HepG2 (cell line): Measurements from ENCODE around the gene LGALS8. TPM values are rescaled to one million over a fixed set of nuclear protein-coding genes. Genes with fewer than 3 reads are reported as not detected.

Source experiments
- BRF2 ChIP-seq: sonication (generic); formaldehyde crosslinking; IDR thresholded peaks from 2 replicates; pipeline ENCODE4 v1.8.1; 2022; ENCODE audit warnings: mild to moderate bottlenecking, missing genetic modification reagents
- HHEX ChIP-seq: IDR thresholded peaks from 2 replicates; pipeline ENCODE4 v1.6.1; 2016; ENCODE audit warnings: control low read depth
- MEIS2 ChIP-seq: sonication (generic); formaldehyde crosslinking; IDR thresholded peaks from 2 replicates; pipeline ENCODE4 v1.9.0; 2021; ENCODE audit warnings: mild to moderate bottlenecking, missing genetic modification reagents
- PHF8 ChIP-seq: sonication (generic); formaldehyde crosslinking; IDR thresholded peaks from 2 replicates; pipeline ENCODE4 v1.5.0; 2020; ENCODE audit warnings: missing genetic modification reagents
- POLR2AphosphoS5 ChIP-seq: IDR thresholded peaks from 2 replicates; pipeline ENCODE4 v1.6.1; 2012; ENCODE audit warnings: low read depth, low read length
- PPARG ChIP-seq: conservative IDR thresholded peaks from 2 replicates; pipeline ENCODE4 v1.6.1; 2016; ENCODE audit warnings: missing biosample characterization, missing genetic modification reagents
- TBX2 ChIP-seq: sonication (generic); formaldehyde crosslinking; IDR thresholded peaks from 2 replicates; pipeline ENCODE4 v1.5.0; 2020; ENCODE audit warnings: missing genetic modification reagents, mild to moderate bottlenecking, borderline replicate concordance
- TFE3 ChIP-seq: IDR thresholded peaks from 2 replicates; pipeline ENCODE4 v1.6.1; 2016
- ZMYM4 ChIP-seq: sonication (generic); formaldehyde crosslinking; IDR thresholded peaks from 2 replicates; pipeline ENCODE4 v1.8.1; 2023; ENCODE audit warnings: mild to moderate bottlenecking, missing genetic modification reagents
- ZNF138 ChIP-seq: sonication (generic); formaldehyde crosslinking; IDR thresholded peaks from 2 replicates; pipeline ENCODE4 v1.5.0; 2020; ENCODE audit warnings: mild to moderate bottlenecking, low read depth, missing genetic modification reagents
- ZNF260 ChIP-seq: sonication (generic); formaldehyde crosslinking; IDR thresholded peaks from 2 replicates; pipeline ENCODE4 v1.4.0; 2020; ENCODE audit warnings: missing genetic modification reagents, low read depth, mild to moderate bottlenecking, borderline replicate concordance
- ZNF362 ChIP-seq: sonication (generic); formaldehyde crosslinking; IDR thresholded peaks from 2 replicates; pipeline ENCODE4 v1.4.0; 2020; ENCODE audit warnings: missing genetic modification reagents, mild to moderate bottlenecking, borderline replicate concordance
- ZNF614 ChIP-seq: IDR thresholded peaks from 2 replicates; pipeline ENCODE4 v1.6.1; 2018; ENCODE audit warnings: missing biosample characterization, missing genetic modification reagents, inconsistent platforms, borderline replicate concordance
- ZNF615 ChIP-seq: sonication (generic); formaldehyde crosslinking; IDR thresholded peaks from 2 replicates; pipeline ENCODE4 v1.5.0; 2020; ENCODE audit warnings: mild to moderate bottlenecking, missing genetic modification reagents, borderline replicate concordance
- ZNF709 ChIP-seq: sonication (generic); formaldehyde crosslinking; IDR thresholded peaks from 2 replicates; pipeline ENCODE4 v1.5.0; 2020; ENCODE audit warnings: mild to moderate bottlenecking, missing genetic modification reagents
- ZNF878 ChIP-seq: sonication (generic); formaldehyde crosslinking; IDR thresholded peaks from 2 replicates; pipeline ENCODE4 v1.8.1; 2023; ENCODE audit warnings: mild to moderate bottlenecking, missing genetic modification reagents, moderate library complexity
- polyA plus RNA-seq, 8 experiments: library from polyadenylated mRNA; depleted of rRNA in 3 of 8; stranded (reverse) in 7 of 8; unstranded in 1 of 8; fragments of >200 nt; fragmentation: Illumina TruSeq in 4 of 8; extraction: Trizol in 4 of 8; gene quantifications; 2 replicates each; pipeline versions ENCODE4 v1.2.1 to v1.2.3, GENCODE V29; 2011 to 2016; ENCODE audit warnings: low read depth in 4 of 8, missing spikeins in 1 of 8, mixed read lengths in 1 of 8; ENCODE audit not compliant: insufficient read depth in 1 of 8
- total RNA-seq, 5 experiments: library from RNA; depleted of rRNA; stranded (reverse); fragments of >200 nt; fragmentation: Illumina TruSeq; extraction: Trizol; gene quantifications; 2 replicates each; pipeline ENCODE4 v1.2.3, GENCODE V29; 2016; ENCODE audit warnings: low read depth in 1 of 5
- TF ChIP-seq, protein P1 (sequence below): sonication (generic); formaldehyde crosslinking; IDR thresholded peaks from 2 replicates; pipeline ENCODE4 v1.4.0; 2020; ENCODE audit warnings: missing genetic modification reagents
- TF ChIP-seq, protein P2 (sequence below): IDR thresholded peaks from 2 replicates; pipeline ENCODE4 v1.6.1; 2018; ENCODE audit warnings: missing genetic modification reagents, mild to moderate bottlenecking, missing compliant biosample characterization
- TF ChIP-seq, protein P3 (sequence below): IDR thresholded peaks from 2 replicates; pipeline ENCODE4 v1.6.1; 2016; ENCODE audit warnings: missing genetic modification reagents, missing compliant biosample characterization

Gene LGALS8
- total and polyA plus RNA-seq, 2 of the 13 experiments (the other 11 are each of a cell fraction or from before 2014, with no cell fraction given): 29.3 to 185 TPM

DNA sequence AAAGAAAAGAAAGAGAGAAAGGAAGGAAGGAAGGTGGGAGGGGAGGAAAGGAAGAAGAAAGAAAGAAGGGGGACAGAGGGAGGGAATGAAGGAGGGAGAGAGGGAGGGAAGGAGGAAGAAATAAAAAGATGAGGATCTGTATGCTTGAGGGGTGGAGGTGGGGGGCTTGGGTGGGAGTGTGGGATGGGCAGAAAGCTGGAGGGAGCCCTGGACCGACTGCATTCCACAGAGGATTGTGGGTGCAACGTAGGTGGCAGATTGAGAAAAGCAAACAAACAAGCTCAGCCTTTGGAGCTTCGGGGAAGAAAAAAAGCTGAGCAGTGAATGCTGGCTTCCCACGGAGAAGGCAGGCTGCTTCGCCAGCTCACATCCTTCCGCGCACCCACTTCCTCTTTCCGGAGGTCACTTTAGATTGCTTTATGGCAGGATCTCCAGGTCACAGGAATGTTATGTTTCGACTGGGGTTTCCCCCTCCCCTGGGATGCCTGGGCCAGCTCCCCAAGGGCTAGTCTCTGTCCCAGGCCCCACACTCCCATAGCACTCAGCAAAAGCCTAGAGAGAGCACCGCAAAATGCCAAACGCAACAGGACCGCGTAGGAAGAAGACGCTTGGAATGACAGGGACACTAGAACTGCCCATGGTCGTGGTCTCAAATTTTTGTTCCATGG is 20.7 kb upstream of the LGALS8 start (continued):
- TF ChIP-seq ZNF260 (CRISPR knock-in tag): no peak
- TF ChIP-seq, protein P1, sequence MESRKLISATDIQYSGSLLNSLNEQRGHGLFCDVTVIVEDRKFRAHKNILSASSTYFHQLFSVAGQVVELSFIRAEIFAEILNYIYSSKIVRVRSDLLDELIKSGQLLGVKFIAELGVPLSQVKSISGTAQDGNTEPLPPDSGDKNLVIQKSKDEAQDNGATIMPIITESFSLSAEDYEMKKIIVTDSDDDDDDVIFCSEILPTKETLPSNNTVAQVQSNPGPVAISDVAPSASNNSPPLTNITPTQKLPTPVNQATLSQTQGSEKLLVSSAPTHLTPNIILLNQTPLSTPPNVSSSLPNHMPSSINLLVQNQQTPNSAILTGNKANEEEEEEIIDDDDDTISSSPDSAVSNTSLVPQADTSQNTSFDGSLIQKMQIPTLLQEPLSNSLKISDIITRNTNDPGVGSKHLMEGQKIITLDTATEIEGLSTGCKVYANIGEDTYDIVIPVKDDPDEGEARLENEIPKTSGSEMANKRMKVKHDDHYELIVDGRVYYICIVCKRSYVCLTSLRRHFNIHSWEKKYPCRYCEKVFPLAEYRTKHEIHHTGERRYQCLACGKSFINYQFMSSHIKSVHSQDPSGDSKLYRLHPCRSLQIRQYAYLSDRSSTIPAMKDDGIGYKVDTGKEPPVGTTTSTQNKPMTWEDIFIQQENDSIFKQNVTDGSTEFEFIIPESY (CRISPR knock-in tag): peak; percentile 79
- no peak for TF ChIP-seq ZNF709 (CRISPR knock-in tag)
- TF ChIP-seq ZNF362: peak; percentile 94
- TF ChIP-seq BRF2: no peak
- 0 out of 2 replicates have a peak, but pooled peaks have one; percentile 30 for TF ChIP-seq PHF8
- TF ChIP-seq POLR2AphosphoS5: peak; percentile 31; the same call in 1 of the 2 replicates
- TF ChIP-seq ZNF614 (CRISPR knock-in tag): peak; percentile 62; the same call in 1 of the 2 replicates
- TF ChIP-seq ZNF615 (CRISPR knock-in tag): 0 out of 2 replicates have a peak, but pooled peaks have one; percentile 50
- peak; percentile 18; the same call in 1 of the 2 replicates for TF ChIP-seq MEIS2
- TF ChIP-seq, protein P2, sequence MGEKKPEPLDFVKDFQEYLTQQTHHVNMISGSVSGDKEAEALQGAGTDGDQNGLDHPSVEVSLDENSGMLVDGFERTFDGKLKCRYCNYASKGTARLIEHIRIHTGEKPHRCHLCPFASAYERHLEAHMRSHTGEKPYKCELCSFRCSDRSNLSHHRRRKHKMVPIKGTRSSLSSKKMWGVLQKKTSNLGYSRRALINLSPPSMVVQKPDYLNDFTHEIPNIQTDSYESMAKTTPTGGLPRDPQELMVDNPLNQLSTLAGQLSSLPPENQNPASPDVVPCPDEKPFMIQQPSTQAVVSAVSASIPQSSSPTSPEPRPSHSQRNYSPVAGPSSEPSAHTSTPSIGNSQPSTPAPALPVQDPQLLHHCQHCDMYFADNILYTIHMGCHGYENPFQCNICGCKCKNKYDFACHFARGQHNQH (CRISPR knock-in tag): peak; percentile 78
- no peak for TF ChIP-seq HHEX (CRISPR knock-in tag)
- 0 out of 2 replicates have a peak, but pooled peaks have one; percentile 52 for TF ChIP-seq ZNF878
- TF ChIP-seq, protein P3, sequence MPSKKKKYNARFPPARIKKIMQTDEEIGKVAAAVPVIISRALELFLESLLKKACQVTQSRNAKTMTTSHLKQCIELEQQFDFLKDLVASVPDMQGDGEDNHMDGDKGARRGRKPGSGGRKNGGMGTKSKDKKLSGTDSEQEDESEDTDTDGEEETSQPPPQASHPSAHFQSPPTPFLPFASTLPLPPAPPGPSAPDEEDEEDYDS: peak; percentile 31; the same call in 1 of the 2 replicates
- TF ChIP-seq TFE3 (CRISPR knock-in tag): peak; percentile 36; the same call in 1 of the 2 replicates
- 0 out of 2 replicates have a peak, but pooled peaks have one; percentile 26 for TF ChIP-seq ZNF138
- TF ChIP-seq PPARG (CRISPR knock-in tag): peak; percentile 80
- TF ChIP-seq TBX2: peak; percentile 80
- 0 out of 2 replicates have a peak, but pooled peaks have one; percentile 41 for TF ChIP-seq ZMYM4 (CRISPR knock-in tag)
